ENCODE data around the gene HIP1R.

HIP1R gene

DNA sequence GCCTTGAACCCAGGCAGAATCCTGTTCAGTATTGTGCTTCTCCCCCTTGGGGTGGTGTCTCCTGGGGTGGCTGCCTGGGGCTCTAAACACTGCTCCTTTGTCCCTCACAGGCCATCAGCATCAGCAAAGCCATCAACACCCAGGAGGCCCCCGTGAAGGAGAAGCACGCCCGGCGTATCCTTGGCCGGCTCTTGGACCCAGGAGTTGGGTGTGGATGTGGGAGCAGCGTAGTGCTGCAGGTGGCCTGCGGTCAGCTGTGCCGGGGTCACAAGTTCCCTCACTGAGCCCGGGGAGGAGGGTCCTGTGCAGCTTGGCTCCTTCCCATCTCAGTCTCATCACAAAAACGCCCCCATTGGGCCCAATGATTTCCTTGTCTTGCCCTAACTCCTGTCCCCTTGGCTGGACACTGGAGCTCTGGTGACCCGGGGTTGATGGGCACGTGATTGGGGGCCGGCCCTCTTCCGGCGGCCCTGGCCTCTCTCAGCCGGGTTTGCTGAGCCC lies 12.7 kb downstream of the HIP1R start:
- CTCF ChIA-PET = no interaction called here
- Histone ChIP-seq H3K4me3 (ENCODE audit: low read depth, low read length) (no peak overlapping the region), H3K36me3 (ENCODE audit: control insufficient read depth in 2 of 2, insufficient read depth in 1 of 2, low read length in 2 of 2) (peaks cover 0 to 12% of the 10 kb centered on the region in 2 experiments; a peak in 1 of 3 replicates), H3K4me1 (ENCODE audit: control insufficient read depth, insufficient read depth, low read length) (no peaks in the 10 kb centered on the region), H3K27ac (ENCODE audit: extremely low read depth, low read depth, low read length) (no peak overlapping the region), H3K9me3 (ENCODE audit: control insufficient read depth, insufficient read depth, low read depth, low read length) (no peaks in the 10 kb centered on the region)
- POLR2A ChIA-PET = no interaction called here
- no peak for TF ChIP-seq ZNF621 (tag by site-specific recombination; IDR thresholded peaks at IDR 0.05)
- no peak for TF ChIP-seq ZNF768 (tag by site-specific recombination; IDR thresholded peaks at IDR 0.05)
- no peak for TF ChIP-seq ZNF146 (tag by site-specific recombination; IDR thresholded peaks at IDR 0.05)
- no peak for TF ChIP-seq ZNF112 (tag by site-specific recombination; IDR thresholded peaks at IDR 0.05)
- TF ChIP-seq, protein P1, sequence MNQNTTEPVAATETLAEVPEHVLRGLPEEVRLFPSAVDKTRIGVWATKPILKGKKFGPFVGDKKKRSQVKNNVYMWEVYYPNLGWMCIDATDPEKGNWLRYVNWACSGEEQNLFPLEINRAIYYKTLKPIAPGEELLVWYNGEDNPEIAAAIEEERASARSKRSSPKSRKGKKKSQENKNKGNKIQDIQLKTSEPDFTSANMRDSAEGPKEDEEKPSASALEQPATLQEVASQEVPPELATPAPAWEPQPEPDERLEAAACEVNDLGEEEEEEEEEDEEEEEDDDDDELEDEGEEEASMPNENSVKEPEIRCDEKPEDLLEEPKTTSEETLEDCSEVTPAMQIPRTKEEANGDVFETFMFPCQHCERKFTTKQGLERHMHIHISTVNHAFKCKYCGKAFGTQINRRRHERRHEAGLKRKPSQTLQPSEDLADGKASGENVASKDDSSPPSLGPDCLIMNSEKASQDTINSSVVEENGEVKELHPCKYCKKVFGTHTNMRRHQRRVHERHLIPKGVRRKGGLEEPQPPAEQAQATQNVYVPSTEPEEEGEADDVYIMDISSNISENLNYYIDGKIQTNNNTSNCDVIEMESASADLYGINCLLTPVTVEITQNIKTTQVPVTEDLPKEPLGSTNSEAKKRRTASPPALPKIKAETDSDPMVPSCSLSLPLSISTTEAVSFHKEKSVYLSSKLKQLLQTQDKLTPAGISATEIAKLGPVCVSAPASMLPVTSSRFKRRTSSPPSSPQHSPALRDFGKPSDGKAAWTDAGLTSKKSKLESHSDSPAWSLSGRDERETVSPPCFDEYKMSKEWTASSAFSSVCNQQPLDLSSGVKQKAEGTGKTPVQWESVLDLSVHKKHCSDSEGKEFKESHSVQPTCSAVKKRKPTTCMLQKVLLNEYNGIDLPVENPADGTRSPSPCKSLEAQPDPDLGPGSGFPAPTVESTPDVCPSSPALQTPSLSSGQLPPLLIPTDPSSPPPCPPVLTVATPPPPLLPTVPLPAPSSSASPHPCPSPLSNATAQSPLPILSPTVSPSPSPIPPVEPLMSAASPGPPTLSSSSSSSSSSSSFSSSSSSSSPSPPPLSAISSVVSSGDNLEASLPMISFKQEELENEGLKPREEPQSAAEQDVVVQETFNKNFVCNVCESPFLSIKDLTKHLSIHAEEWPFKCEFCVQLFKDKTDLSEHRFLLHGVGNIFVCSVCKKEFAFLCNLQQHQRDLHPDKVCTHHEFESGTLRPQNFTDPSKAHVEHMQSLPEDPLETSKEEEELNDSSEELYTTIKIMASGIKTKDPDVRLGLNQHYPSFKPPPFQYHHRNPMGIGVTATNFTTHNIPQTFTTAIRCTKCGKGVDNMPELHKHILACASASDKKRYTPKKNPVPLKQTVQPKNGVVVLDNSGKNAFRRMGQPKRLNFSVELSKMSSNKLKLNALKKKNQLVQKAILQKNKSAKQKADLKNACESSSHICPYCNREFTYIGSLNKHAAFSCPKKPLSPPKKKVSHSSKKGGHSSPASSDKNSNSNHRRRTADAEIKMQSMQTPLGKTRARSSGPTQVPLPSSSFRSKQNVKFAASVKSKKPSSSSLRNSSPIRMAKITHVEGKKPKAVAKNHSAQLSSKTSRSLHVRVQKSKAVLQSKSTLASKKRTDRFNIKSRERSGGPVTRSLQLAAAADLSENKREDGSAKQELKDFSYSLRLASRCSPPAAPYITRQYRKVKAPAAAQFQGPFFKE (tag by site-specific recombination; IDR thresholded peaks at IDR 0.05; ENCODE audit: borderline replicate concordance) = no peak
- TF ChIP-seq ZNF548 (tag by site-specific recombination; IDR thresholded peaks at IDR 0.05) = no peak
- no peak for TF ChIP-seq ZNF670 (tag by site-specific recombination; IDR thresholded peaks at IDR 0.05; ENCODE audit: low read depth)
- no peak for TF ChIP-seq ZNF530 (tag by site-specific recombination; IDR thresholded peaks at IDR 0.05; ENCODE audit: low read depth)
- no peak for TF ChIP-seq ZFP41 (tag by site-specific recombination; IDR thresholded peaks at IDR 0.05; ENCODE audit: borderline replicate concordance)
- TF ChIP-seq ZNF24 (tag by site-specific recombination; IDR thresholded peaks at IDR 0.05) = no peak
- TF ChIP-seq SP7 (tag by site-specific recombination; IDR thresholded peaks at IDR 0.05) = no peak
- no peak for TF ChIP-seq ZFP37 (tag by site-specific recombination; IDR thresholded peaks at IDR 0.05)
- TF ChIP-seq ZNF140 (tag by site-specific recombination; IDR thresholded peaks at IDR 0.05) = no peak
- no peak for TF ChIP-seq ZNF121 (tag by site-specific recombination; IDR thresholded peaks at IDR 0.05)
- no peak for TF ChIP-seq ZNF660 (tag by site-specific recombination; IDR thresholded peaks at IDR 0.05)
- no peak for TF ChIP-seq GLIS2 (tag by site-specific recombination; IDR thresholded peaks at IDR 0.05)
- no peak for TF ChIP-seq GFI1B (tag by site-specific recombination; IDR thresholded peaks at IDR 0.05)
- TF ChIP-seq ZNF350 (tag by site-specific recombination; IDR thresholded peaks at IDR 0.05) = no peak
- TF ChIP-seq ZNF248 (tag by site-specific recombination; IDR thresholded peaks at IDR 0.05) = no peak
- TF ChIP-seq GLI4 (tag by site-specific recombination; IDR thresholded peaks at IDR 0.05) = no peak

DNA sequence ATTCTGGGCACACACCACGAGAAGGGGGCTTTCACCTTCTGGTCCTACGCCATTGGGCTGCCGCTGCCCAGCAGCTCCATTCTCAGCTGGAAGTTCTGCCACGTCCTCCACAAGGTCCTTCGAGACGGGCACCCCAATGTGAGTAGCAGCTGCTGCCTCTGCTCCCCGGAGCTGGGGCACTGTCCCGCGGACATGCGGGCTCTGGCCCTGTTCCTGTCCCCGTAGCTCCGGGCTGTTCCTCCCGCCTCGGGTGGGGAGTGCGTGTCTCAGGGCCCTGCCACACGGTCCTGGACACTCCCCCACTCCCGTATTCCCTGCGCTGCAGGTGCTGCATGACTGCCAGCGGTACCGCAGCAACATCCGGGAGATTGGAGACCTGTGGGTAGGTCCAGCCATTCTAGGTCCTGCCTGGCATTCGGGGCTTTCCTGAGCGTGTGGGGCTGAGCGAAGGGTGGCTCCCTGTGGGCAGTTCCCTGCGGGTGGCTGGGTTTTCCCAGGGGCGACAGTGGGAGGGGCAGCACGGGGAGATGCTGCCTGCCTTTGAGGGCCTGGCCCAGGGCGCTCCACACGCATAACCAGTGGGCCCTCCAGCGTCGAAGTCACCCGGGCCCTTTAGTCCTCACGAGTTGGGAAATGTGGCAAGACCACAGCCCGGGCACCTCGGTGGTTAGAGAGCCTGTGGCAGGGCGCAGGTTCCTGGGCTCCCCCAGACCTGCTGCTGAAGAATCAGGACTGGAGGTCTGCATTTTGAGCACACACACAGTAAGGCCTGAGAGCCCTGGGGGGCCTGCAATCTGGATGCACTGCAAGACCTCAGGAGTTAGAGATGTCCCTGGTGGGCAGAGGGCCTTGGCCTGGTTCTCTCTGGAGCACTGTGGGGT lies 13.5 kb downstream of the HIP1R start:
- POLR2A ChIA-PET = no interaction called here
- CTCF ChIA-PET = interaction anchor here (1.1 kb wide), 1 partner anchor 10 kb away, joined by 5 read pairs; no protein-coding TSS in a partner anchor
- no peak overlapping the region for H3K27ac ChIP-seq (ENCODE audit: extremely low read depth, low read depth, low read length)
- peaks cover 0 to 12% of the 10 kb centered on the region in 2 experiments; a peak in 1 of 3 replicates for H3K36me3 ChIP-seq (ENCODE audit: control insufficient read depth in 2 of 2, insufficient read depth in 1 of 2, low read length in 2 of 2)
- no peak overlapping the region for H3K4me3 ChIP-seq (ENCODE audit: low read depth, low read length)
- H3K9me3 ChIP-seq (ENCODE audit: control insufficient read depth, insufficient read depth, low read depth, low read length) = no peaks in the 10 kb centered on the region
- H3K4me1 ChIP-seq (ENCODE audit: control insufficient read depth, insufficient read depth, low read length) = no peaks in the 10 kb centered on the region
- TF ChIP-seq SP2 (tag by site-specific recombination; IDR thresholded peaks at IDR 0.05) = no peak
- TF ChIP-seq, protein P2, sequence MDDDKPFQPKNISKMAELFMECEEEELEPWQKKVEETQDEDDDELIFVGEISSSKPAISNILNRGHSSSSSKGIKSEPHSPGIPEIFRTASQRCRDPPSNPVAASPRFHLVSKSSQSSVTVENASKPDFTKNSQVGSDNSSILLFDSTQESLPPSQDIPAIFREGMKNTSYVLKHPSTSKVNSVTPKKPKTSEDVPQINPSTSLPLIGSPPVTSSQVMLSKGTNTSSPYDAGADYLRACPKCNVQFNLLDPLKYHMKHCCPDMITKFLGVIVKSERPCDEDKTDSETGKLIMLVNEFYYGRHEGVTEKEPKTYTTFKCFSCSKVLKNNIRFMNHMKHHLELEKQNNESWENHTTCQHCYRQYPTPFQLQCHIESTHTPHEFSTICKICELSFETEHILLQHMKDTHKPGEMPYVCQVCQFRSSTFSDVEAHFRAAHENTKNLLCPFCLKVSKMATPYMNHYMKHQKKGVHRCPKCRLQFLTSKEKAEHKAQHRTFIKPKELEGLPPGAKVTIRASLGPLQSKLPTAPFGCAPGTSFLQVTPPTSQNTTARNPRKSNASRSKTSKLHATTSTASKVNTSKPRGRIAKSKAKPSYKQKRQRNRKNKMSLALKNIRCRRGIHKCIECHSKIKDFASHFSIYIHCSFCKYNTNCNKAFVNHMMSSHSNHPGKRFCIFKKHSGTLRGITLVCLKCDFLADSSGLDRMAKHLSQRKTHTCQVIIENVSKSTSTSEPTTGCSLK (tag by site-specific recombination; IDR thresholded peaks at IDR 0.05) = no peak

Measured in HEK293 (cell line).